ENCODE measurements around the gene MYZAP.

Gene MYZAP

GRCh38 chr15:57706405-57707209, 114.9 kb downstream of the MYZAP start, which contains the start of gene POLR2M:
Gene POLR2M, plus strand, starts transcription at chr15:57706714. Its CDS starts 129 bp downstream, at chr15:57706843.
- DNase-seq = peak; percentile 77

- no peak for DNase-seq
Measured at GRCh38 chr15:57708047-57708446, 116.3 kb downstream of the MYZAP start.

GRCh38 chr15:57718309-57718708, 126.6 kb downstream of the MYZAP start:
- DNase-seq = no peak

GRCh38 chr15:57720867-57721266, 129.2 kb downstream of the MYZAP start:
- DNase-seq = no peak

GRCh38 chr15:57726411-57726810, 134.7 kb downstream of the MYZAP start:
- DNase-seq = no peak

- no peak for DNase-seq
Measured at GRCh38 chr15:57727031-57727430, 135.3 kb downstream of the MYZAP start.

GRCh38 chr15:57728436-57728835, 136.7 kb downstream of the MYZAP start:
- DNase-seq = no peak

- no peak for DNase-seq
Measured at GRCh38 chr15:57730876-57731275, 139.2 kb downstream of the MYZAP start.

- no peak for DNase-seq
Measured at GRCh38 chr15:57731530-57732103, 139.9 kb downstream of the MYZAP start.

GRCh38 chr15:57732526-57733331, 141.0 kb downstream of the MYZAP start:
- DNase-seq = peak; percentile 22

GRCh38 chr15:57734860-57735259, 143.2 kb downstream of the MYZAP start:
- DNase-seq = no peak
